GM21367 (cell line): ENCODE results near the gene SMAD7.
A peak's percentile ranks its signal among the peaks of the same experiment; 100 is the strongest.

Source experiments
- ATAC-seq: cut with Tn5 transposase; IDR thresholded peaks from one replicate; pipeline ENCODE4 v1.9.1; 2021; ENCODE audit not compliant: unreplicated experiment

Gene SMAD7

DNA sequence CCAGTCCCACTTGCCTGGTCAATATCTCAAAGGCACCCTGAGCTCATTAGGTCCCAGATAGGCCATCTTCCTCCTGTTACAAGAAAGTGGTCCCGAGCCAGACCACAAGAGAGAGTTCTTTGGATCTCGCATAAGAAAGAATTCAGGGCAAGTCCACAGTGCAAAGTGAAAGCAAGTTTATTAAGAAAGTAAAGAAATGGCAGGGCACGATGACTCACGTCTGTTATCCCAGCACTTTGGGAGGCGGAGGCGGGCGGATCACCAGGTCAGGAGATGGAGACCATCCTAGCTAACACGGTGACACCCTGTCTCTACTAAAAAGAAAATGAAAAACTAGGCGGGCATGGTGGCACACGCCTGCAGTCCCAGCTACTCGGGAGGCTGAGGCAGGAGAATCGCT is 10.8 kb upstream of the SMAD7 start:
- ATAC-seq, result no peak

DNA sequence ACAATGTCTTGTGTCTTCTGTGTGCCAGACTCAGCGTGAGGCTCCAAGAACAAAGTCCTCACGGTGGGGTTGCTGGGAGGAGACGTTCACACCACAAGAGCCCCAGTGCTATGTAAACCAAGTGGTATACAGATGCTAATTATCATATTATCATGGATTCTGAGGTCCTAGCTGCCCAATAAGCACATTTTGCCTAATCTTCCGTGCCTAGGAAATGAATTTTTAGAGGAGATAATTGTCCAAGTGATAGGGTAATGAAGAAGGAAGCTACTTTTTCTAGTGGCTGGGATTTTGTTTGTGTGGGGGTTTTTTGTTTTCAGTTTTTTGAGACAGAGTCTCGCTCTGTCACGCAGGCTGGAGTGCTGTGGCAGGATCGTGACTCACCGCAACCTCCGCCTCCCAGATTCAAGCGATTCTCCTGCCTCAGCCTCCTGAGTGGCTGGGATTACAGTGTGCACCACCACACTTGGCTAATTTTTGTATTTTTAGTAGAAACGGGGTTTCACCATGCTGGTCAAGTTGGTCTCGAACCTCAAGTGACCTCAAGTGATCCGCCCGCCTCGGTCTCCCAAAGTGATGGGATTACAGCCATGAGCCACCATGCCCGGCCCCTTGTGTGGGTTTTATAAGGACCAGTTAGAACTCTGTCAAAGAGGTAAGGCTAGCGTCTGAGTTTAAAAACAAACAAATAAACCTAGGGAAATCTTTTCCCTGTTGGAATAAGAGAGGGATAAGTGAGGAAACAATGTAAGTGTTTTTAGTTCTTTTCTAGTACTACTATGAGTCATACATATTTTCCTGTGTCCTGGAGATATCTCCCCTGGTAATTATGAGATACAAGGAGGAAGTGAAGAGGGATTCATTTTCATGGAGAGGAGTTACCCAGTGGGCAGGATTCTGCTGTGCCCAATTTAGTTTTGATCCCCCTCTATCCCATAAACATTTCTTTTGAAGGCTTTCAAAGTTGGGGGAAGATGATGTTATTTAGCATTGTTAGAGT is 9.5 kb upstream of the SMAD7 start:
- ATAC-seq, result no peak

DNA sequence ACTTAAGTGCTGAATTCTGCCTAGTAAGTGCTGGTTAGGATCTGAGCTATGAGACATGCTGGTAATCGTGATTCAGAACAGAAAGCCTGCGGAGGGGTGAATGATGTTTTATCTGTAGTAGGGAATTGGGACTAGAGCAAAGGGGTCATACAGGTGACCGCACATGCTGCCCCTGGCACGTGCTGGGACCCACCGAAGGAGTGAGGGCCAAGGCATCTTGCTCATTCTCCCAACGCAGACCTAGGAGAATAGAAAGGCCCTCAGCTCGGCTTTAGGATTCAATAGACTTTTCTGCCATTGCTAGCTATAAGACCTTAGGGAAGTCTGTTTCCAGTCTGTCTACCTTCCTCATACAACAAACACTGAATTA is 8.8 kb upstream of the SMAD7 start:
- ATAC-seq, result no peak

DNA sequence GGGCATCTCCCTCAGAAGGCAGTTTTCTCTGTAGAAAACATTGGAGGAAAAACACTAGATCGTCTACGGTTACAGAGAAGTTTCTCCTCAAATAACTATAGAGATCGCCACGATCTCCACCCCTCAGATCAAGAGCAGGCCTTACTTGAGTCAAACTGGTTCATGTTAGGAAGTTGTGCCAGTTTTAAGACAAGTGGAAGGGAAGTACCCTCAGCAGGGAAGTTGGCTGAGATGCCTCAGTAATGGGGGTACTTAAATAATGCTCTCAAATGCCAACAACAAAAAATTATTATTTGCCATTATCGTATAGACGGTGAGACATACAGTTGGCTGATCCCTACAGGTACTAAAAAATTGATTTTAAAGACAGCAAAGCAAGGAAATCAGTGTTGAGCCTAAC is 8.2 kb upstream of the SMAD7 start:
- no peak for ATAC-seq

DNA sequence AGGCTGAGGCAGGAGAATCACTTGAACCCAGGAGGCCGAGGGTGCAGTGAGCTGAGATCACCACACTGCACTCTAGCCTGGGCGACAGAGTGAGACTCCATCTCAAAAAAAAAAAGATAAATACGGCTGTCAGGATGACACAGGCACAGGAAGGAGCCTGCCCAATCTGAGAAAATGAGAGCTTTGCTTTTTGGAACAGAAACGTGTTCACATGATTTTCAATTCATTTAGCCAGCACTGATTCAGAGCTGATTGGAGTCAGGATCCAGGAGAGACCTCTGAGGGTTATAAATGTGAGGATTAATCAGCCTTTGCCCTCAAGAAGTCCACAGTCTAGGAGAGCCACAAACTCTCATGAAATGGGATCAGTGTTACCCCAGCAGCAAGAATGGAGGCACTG is 6.9 kb upstream of the SMAD7 start:
- ATAC-seq, result no peak

DNA sequence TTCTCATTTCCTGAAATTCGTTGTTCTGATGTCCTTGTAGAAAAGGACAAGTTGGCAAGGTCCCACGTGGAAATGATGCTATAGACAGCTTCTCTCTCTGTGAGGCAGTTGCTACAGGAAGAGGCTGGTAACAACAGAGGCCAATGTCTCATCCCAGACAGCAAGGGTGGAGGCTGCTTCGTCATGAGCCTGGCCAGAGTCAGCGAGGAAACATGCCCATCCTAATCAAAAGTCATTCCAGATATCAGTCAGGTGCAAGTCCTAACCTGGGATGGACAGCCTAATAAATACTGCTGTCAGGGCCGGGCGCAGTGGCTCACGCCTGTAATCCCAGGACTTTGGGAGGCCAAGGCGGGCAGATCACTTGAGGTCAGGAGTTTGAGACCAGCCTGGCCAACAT is 6.4 kb upstream of the SMAD7 start:
- ATAC-seq, result no peak

DNA sequence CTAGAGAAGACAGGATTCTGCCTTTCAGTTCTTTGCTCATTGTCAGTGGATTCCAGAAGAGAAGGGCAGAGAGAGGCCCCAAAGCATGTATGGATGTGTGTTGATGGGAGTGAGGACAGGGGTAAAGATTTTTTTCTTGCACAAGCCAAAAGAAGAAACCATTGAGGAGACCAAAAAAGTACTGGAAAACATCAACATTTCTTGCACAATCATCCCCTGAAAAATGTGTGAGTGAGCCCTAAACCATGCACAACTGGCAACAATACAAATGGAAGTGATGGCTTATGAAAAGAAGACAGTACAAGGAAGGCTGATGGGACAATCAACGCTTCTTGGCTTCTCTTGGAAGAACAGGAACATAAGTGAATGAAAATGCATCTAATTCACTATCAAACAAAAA is 5.6 kb upstream of the SMAD7 start:
- ATAC-seq, result no peak

DNA sequence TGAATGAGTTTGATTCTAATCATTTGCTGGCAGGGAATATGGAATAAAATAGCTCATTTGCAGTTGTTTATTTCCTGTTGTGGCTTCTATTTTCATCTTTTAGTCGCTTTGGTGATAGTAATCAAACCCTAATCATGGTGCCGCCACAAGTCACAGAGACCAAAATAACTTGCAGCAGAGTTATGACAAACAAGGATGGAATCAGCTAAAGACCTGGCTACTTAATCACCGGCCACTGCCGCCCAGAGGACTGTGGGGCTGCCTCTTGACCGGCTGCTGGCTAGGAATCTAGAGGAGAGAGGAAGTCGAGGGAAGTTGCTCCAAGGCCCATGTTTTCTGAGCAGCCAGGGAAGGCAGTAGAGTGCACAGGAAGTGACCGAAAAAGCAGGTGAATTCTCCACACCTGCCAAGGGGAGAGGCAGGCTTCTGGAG is 5.1 kb upstream of the SMAD7 start:
- ATAC-seq, result no peak

DNA sequence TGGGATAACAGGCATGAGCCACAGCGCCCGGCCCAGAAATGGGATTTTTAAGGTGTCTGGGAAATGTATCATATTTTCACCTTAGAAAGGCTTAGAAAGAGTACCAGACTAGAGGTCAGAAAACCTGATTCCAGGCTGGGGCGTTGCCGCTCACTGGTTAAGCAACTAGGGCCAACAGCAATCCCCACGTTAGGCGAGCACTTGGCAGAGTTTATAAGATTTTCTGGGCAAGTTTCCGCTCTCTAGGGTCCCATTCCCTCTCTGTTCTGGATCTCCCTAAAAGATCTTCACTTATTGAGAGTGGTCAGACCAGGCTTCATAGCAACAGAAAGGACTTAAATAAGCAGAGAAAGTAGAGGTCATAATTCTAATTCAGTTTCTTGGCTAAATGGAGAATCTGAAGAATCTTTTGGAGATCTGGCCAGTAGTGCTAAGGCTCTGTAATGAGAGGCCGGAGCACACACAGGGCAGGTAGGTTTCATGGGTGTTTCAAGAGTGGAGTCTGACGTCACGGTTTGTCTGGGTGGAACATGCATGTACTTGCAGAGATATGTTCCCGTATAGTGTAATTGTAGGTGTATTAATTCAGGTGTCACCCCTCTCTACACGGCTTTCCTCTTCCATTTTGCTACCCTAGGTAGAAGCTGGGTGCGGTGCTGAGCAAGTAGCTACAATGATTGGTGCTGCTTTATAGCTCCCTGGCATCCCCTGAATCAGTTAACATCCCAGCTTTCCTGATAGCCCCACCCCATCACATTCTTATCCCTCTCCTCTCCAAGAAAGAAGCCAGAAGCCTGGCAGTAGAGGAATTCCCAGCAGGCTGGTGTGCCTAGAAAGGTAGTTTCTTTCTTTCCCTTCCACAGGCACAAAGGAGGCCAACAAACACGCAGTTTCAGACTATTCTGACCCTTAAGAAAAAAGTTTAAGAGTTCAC is 4.4 kb upstream of the SMAD7 start:
- ATAC-seq, result no peak

DNA sequence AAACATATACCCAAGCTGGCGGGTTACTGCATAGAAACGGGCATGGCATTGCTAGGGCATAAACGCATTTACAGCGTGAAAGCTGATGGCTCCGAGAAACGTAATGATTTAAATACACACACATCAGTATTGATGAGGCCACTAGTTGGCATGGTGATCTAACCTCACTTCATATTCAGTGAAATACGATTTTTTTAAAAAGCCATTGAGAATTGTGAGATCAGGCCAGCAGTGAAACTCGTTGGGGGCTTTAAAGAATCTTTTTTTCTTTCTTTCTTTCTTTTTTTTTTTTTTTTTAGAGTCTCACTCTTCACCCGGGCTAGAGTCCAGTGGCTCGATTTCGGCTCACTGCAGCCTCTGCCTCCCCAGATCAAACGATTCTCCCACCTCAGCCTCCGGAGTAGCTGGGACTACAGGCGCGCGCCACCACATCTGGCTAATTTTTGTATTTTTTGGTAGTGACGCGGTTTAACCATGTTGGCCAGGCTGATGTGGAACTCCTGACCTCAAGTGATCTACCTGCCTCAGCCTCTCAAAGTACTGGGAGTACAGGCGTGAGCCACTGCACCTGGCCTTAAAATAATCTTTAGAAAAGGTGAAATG is 2.4 kb upstream of the SMAD7 start:
- no peak for ATAC-seq

DNA sequence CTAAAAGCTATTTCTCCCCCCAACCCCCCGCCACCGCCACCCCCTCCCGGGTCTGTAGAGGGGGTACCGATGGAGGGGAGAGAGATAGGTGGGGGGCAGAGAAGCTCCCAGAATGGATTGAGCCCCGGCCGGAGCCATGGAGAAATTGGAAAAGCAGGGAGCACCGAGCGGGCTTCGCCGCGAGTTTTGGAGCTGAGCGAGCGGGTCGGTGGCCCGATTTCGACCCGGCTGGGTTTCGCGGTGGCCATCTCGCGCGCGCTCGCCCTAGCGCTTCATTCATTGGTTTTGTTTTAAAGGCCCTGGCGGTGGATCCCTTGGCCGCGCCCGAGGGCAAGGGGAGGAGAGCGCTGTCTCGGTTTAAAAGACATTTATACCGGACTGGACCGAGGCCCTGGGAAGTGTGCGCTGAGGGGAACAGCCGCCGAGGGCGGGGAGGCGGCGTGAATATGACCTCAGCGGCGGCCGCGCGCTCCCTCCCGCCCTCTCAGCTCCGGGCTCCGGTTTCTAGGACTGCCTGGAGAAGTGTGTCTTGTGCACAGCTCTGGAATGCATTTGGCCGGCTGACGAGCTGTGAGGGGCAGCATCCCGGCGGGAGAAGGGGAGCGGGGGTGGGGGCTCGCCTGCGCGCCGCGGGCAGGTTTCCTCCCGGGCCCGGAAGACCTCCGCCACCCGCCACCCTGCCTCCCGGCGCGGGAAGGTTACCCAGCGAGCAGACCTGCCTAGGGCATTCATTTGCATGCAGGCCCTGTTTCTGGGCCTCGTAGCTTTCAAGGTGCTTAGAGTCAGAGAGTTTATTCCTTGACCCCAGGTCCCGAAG is 1.7 kb upstream of the SMAD7 start:
- peak; percentile 26 for ATAC-seq

DNA sequence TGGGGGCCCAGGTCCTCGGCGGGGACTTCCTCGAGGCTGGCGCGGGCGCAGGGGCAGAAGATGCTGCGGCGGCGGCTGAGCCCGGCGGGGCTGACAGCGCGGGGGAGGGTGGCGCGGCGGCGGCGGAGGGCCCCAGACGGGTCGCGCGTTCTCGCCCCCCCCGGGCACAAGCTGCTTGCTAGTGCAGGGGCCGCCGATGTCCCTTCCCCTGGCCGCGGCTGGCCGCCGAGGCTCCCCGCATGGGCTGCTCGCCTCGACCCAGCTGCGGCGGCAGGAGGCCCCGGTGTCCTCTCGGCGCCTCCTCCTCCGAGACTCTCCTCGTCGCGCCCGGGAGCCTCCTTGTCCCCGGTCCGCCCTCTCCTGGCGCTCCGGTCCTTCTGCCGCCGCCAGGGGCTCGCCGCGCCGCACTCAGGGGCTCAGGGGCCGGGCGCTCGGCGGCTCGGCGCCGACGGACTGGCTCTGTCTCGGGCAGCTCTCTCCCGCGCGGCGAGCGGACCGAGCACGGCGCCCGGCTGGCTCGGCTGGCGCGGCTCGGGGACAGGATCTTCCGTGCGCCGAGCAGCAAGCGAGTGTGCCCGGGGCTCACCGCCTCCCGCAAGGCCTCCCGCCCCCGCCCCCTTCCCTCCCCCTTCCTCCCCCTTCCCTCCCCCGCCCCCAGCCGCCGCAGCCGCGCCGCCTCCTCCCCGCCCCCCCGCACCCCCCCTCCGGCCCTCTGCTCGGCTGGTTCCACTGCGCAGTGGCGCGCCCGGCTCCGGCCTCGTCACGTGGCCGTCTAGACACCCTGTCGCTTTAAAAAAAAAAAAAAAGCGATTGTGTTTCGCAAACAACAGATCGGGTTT is 902 bp upstream of the SMAD7 start:
- peak; percentile 32 for ATAC-seq

DNA sequence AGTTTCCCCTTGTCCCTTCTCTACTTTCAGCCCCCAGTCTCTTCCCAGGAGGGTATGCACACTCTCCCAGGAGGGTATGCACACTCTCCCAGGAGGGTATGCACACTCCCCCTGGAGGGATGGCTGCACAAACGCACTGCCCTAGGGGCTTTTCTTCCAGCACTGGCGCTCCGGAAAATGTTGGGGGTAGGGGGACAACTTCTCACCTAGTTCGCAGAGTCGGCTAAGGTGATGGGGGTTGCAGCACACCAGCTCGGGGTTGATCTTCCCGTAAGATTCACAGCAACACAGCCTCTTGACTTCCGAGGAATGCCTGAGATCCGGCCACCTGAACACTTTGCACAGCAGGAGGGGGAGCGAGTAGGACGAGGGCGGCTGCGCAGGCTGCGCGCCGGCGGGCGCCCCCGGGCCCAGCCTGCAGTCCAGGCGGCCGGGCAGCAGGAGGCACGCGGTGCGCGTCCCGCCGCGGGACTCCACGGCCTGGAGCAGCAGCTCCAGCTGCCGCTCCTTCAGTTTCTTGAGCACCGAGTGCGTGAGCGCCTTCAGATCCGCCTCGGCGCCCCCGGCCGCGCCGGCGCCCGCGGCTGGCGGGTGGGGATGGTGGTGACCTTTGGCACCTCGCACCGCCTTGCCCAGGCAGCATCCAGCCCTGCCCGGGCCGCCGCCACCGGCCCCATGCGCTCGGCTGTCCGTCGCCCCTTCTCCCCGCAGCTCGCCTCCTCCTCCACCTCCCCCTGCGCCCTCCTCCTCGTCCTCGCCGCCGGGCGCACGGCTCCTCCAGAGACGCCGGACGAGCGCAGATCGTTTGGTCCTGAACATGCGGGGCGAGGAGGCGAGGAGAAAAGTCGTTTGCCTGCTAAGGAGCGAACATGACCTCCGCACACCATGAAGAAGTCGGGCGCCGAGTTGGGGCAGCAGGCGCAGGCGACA is 894 bp downstream of the SMAD7 start:
- ATAC-seq, result no peak

DNA sequence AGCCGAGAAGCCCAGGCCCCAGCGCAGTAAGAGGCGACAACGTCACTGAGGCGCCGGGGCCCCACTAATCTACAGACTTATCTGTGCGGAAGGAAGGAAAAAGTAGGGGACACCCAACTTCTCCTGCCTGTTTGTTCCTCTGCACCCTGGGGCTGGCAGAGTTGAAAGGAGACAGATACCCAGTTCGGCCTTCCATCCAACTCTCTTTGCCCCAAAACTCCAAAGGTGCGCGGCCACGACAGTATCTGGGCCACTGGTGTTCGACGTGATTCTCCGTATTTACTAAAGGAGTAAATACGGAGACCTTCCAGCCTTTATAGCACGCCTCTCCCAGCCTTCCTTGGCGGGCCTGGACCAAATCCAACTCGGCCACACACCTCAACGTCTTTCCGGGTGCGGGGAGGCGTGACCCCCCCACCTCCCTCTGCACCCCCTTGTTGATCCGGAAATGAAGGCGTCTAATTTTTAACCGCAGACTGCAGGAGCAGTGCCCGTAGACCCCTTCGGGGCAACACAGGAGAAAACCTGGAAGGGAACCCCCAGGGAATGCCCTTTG is 1.6 kb downstream of the SMAD7 start:
- ATAC-seq, result no peak

DNA sequence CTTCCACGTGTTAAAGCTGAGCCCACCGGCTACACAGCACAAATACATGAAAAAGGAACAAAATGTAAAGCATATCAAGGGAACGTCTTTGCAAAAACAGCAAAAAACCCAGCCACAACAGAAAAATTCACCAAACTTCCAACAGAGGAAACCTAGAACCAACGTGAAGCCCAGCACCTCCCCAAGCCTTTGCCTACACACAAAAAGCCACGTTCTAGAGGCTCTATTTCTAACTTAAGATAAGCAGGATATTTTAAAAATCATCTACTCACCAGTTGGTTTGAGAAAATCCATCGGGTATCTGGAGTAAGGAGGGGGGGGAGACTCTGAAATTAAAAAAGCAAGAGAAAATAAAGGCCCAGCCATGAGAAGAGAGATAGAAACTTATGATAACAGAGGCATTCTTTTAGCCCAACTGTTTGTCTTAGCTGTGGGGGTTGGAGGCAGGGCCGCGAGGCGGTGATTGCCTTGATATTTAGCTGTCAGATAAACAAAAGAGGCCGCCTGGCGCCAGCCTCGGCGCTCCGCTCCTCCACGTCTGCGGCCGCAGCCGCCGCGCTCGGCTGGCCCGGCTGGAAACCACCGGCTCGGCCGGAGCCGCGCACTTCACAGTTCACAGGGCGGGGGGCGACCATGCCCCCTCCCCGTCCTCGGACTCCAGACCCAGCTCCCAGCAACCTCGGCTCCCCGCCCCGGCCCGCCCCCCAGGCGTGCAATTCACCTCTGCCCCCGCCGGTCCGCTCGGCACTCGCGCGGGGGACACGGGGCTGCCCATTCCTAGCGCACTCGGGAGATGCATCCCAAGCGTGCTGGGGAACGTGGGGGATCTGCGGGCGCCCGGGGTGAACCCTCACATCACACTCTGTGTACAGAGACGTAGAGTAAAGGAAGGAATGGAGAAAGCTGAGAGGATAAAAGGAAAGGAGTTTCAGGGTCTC is 2.4 kb downstream of the SMAD7 start:
- ATAC-seq, result no peak

DNA sequence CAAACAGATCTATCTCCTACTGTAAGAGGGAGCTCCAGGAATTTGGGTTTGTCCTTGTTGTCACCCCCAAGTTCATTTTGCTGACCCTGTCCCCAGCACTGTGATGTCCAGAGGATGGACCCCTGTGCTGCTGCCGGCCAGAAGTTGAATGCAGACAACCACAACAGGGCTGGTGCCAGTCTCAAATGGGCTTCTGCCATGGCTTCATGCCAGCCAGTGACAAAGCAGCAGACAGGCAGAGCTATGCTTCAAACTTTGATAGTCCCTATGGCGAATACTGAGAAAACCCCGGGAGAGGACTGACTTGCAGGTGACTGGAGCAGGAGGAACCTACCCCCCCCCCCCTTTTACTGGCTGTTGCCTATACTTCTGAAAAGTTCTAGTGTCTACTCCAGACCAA is 3.2 kb downstream of the SMAD7 start:
- ATAC-seq, result no peak

DNA sequence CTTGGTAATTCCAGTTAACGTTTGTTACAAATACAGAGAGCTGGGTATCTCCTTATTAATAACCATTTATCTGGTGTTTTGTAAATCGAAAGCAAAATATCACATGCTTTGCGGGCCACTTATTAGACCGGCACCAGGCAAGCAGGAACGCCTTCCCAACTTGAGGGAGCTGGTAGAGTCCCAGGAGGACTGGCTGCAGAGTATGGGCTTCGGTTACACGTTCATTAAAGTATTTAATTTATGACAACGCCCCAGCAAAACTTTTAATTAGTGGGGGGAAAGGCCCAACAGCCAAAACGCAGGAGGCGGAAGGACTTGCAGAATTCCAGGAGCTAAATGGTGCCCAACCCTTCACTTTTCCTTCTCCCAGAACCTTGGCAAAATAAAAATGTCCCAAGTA is 3.7 kb downstream of the SMAD7 start:
- no peak for ATAC-seq
